AG04450 (cell line): Measurements from ENCODE around the gene TDO2. TPM values are rescaled to one million over a fixed set of nuclear protein-coding genes. Genes with fewer than 3 reads are reported as not detected.

ENCODE experiments used
- CTCF ChIA-PET: fragments of 300-600, 350-600 bp; formaldehyde crosslinking; extraction: SDS; loops from one replicate; lab custom pipeline; 2022; ENCODE audit warnings: antibody characterized with exemption, inconsistent platforms; lab: Charles Lee
- POLR2A ChIA-PET: fragments of 350-600 bp; formaldehyde crosslinking; extraction: SDS; loops from one replicate; lab custom pipeline; 2021; ENCODE audit warnings: antibody characterized with exemption, inconsistent platforms; lab: Yijun Ruan, JAX
- DNase-seq: peaks from one replicate; pipeline ENCODE4 v3.0.0-alpha.2; 2011; ENCODE audit warnings: low read depth, low spot score
- H3K27ac ChIP-seq: one replicate; pipeline ENCODE4 v1.5.1; 2012; ENCODE audit warnings: low read depth, low read length, control low read depth
- H3K27me3 ChIP-seq: one replicate; pipeline ENCODE4 v1.6.0; 2012; ENCODE audit warnings: low read length; ENCODE audit not compliant: control insufficient read depth, insufficient read depth
- H3K4me3 ChIP-seq: 2 replicates; pipeline ENCODE4 v1.5.1; 2011; ENCODE audit warnings: mild to moderate bottlenecking, low read depth, low read length, control low read depth
- H3K9me3 ChIP-seq: 2 replicates; pipeline ENCODE4 v1.5.1; 2012; ENCODE audit warnings: low read length; ENCODE audit not compliant: control insufficient read depth, insufficient read depth
- polyA plus RNA-seq: library from polyadenylated mRNA; depleted of rRNA; stranded (reverse); fragments of >200 nt; gene quantifications from 2 replicates; pipeline ENCODE4 v1.2.3, GENCODE V29; 2011
- TF ChIP-seq, protein P1 (sequence below): IDR thresholded peaks from 2 replicates; pipeline ENCODE4 v1.5.1; 2011; ENCODE audit warnings: low read depth, low read length, control low read depth, inconsistent platforms

Gene TDO2
- polyA plus RNA-seq, 1 experiment = 0.84 TPM

DNA sequence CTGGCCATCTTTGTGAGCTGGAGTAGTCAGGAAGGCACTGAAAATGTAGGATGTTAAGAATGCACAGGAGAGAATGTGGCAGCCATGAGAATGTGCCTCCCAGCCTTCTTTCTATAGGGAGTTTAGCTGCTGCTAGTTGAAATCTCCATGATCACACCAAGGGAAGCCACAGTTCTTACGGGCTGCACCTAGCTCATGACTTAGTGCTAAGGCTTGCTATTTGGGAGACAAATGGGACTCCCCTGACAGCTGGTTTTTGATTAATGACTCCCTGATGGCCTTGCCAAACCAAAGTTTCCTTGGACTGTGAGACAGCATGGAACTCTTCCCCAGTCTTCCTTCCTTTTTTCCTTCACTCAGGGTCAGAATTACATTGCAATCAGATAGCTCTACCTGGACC, 41.0 kb downstream of the TDO2 start:
- CTCF ChIA-PET = interaction anchor here (1.0 to 2.3 kb wide), 3 partner anchors 9 to 540 kb away, joined by 3 to 13 read pairs (median 4); partner anchors contain the start of gene CTSO
- H3K27me3 ChIP-seq = no peaks in the 10 kb centered on the region
- no peaks in the 10 kb centered on the region for H3K9me3 ChIP-seq
- no peak for DNase-seq
- no peak overlapping the region for H3K27ac ChIP-seq
- POLR2A ChIA-PET = no interaction called here
- no peak overlapping the region for H3K4me3 ChIP-seq
- TF ChIP-seq, protein P1, sequence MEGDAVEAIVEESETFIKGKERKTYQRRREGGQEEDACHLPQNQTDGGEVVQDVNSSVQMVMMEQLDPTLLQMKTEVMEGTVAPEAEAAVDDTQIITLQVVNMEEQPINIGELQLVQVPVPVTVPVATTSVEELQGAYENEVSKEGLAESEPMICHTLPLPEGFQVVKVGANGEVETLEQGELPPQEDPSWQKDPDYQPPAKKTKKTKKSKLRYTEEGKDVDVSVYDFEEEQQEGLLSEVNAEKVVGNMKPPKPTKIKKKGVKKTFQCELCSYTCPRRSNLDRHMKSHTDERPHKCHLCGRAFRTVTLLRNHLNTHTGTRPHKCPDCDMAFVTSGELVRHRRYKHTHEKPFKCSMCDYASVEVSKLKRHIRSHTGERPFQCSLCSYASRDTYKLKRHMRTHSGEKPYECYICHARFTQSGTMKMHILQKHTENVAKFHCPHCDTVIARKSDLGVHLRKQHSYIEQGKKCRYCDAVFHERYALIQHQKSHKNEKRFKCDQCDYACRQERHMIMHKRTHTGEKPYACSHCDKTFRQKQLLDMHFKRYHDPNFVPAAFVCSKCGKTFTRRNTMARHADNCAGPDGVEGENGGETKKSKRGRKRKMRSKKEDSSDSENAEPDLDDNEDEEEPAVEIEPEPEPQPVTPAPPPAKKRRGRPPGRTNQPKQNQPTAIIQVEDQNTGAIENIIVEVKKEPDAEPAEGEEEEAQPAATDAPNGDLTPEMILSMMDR = no peak

DNA sequence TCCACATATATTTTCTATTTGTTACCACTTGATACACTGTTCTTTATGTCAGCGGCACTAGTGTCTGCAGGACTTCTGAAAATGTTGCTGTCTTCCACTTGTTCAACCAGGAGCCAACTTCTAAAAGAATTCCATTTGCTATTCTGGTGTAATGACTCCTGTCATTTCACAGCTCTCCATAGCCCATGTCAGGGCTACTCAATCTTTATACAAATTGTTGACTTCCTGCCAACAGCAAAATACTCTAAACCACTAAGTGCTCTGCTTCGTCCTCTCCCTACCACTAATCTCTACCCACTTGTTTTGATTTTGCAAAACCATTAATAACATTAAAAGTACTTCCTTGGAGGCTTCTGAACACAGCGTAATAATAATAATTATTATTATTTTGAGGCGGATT, 43.0 kb downstream of the TDO2 start:
- DNase-seq = no peak
- CTCF ChIA-PET = no interaction called here
- POLR2A ChIA-PET = no interaction called here

DNA sequence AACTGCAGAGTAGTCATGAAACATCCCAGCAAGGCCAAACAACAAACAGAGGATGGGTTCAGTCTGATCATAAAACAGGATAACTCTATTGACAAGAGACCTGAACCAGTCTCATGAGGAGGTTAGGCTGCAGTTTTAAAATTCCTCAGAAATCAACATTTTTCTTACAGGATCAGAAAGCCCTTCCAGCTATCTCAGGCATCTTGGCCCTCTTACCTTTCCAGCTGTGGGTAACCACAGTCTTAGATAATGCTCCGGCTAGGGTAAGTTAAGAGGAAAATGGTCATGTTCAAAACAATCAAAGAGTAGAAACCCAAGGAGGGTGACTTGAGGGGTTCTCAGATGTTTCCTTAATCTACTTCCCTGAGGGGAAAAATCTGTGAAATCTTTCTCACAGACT, 45.0 kb downstream of the TDO2 start:
- ChIA-PET CTCF (interaction anchor here (1.0 kb wide), 1 partner anchor 140 kb away, joined by 5 read pairs; no protein-coding TSS in a partner anchor), POLR2A (no interaction called here)
- Histone ChIP-seq H3K27ac (no peak overlapping the region), H3K9me3 (no peaks in the 10 kb centered on the region), H3K27me3 (no peaks in the 10 kb centered on the region), H3K4me3 (no peak overlapping the region)
- DNase-seq = no peak
- TF ChIP-seq, protein P1 = no peak

More for the DNA sequence above, 43.0 kb downstream of the TDO2 start:
- H3K27me3 ChIP-seq = no peaks in the 10 kb centered on the region
- TF ChIP-seq, protein P1 = no peak
- no peaks in the 10 kb centered on the region for H3K9me3 ChIP-seq
- H3K27ac ChIP-seq = no peak overlapping the region
- H3K4me3 ChIP-seq = no peak overlapping the region

DNA sequence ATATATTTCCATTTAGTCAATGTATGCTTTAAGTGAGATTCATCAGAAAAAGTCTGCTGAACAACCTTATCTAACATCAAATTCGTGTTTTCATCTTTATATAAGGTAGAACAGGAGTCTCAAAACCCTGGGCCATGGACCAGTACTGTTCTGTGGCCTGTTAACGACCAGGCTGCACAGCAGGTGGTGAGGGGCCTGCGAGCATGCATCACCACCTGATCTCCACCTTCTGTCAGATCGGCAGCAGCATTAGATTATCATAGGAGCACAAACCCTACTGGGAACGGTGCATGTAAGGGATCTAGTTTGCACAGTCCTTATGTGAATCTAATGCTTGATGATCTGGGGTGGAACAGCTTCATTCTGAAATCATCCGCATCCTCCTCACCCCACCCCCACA, 47.0 kb downstream of the TDO2 start:
- ChIA-PET POLR2A (no interaction called here), CTCF (interaction anchor here (4.5 to 4.9 kb wide), 2 partner anchors 141 to 548 kb away, joined by 103 to 173 read pairs; no protein-coding TSS in a partner anchor)
- Histone ChIP-seq H3K27me3 (no peaks in the 10 kb centered on the region), H3K9me3 (no peaks in the 10 kb centered on the region), H3K4me3 (no peak overlapping the region), H3K27ac (no peak overlapping the region)
- no peak for DNase-seq
- TF ChIP-seq, protein P1 = no peak

DNA sequence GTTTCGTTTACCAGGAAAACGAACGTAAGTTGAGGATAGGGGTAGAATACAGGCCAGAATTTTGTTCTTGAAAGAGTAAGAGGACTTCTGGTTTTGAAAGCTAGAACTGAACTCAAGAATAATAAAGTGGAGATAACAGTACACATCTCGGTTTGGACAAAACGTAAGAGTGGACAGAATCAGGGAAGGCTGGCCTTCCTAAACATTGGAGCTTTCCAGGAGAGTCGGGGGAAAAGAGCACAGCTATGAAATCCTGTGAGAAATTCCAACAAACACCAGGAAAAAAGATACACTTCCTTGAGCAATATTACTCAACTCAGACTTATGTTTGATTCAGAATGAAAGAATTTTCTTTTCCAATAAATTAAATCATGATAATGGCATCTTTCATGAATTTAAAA, 49.0 kb downstream of the TDO2 start:
- no peak for DNase-seq
- Histone ChIP-seq H3K27me3 (no peaks in the 10 kb centered on the region), H3K4me3 (peak overlapping the region; percentile 27), H3K27ac (peak overlapping the region; percentile 74), H3K9me3 (no peaks in the 10 kb centered on the region)
- ChIA-PET POLR2A (interaction anchor here (1.1 kb wide), 1 partner anchor 150 kb away, joined by 3 read pairs; no protein-coding TSS in a partner anchor), CTCF (interaction anchor here (0.7 to 4.9 kb wide), 39 partner anchors 9 to 1402 kb away, joined by 3 to 173 read pairs (median 6); partner anchors contain the start of genes GUCY1B1 and PLRG1)
- TF ChIP-seq, protein P1 = no peak
